HTERT RPE-1 (cell line): ENCODE results near the gene PRR27.
"Not testable (repeated sequence)": the region's sequence is repeated elsewhere in the genome, so short reads cannot be mapped to it uniquely, and the experiment has no call there.

ENCODE experiments used
- in situ Hi-C: fragments of 300-500 bp; cut with MboI; formaldehyde crosslinking; loops from 4 replicates; pipeline ENCODE4 v1.14.3; 2020; ENCODE audit warnings: low sequenced_read_pairs

The PRR27 gene

GRCh38 chr4:70196857-70197256, 42.8 kb downstream of the PRR27 start:
- in situ Hi-C loops: no loop called here

GRCh38 chr4:70197842-70198241, 43.8 kb downstream of the PRR27 start:
- in situ Hi-C loops: no loop called here

- in situ Hi-C loops: no loop called here
Measured at GRCh38 chr4:70203601-70204000, 49.6 kb downstream of the PRR27 start.

DNA sequence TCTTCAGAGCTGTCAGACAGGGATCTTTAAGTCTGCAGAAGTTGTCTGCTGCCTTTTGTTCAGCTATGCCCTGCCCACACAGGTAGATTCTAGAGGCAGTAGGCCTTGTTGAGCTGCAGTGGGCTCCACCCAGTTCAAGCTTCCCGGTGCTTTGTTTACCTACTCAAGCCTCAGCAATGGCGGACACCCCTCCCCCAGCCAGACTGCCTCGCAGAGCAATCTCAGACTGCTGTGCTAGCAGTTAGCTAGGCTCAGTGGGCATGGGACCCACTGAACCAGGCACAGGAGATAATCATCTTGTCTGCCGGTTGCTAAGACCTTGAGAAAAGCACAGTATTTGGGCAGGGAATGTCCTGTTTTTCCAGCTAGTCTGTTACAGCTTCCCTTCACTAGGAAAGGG, 58.7 kb downstream of the PRR27 start:
- in situ Hi-C loops: not testable (repeated sequence)
